ENCODE measurements around the gene POU3F3.

- no peak for TF ChIP-seq CTCF (conservative IDR thresholded peaks at IDR 0.05; ENCODE audit: low read length)
- TF ChIP-seq EZH2phosphoT487 (IDR thresholded peaks at IDR 0.05; ENCODE audit: borderline replicate concordance), result no peak
These were observed 13.2 kb downstream of the POU3F3 start for GRCh38 chr2:104866883-104867812.
